HAP-1 (cell line): ENCODE data around the gene DCUN1D3.
A peak's percentile ranks its signal among the peaks of the same experiment; 100 is the strongest.

ENCODE experiments used
- DNase-seq, 2 experiments: peaks; one replicate each; pipeline ENCODE4 v3.0.0-alpha.2; 2016 to 2020; ENCODE audit warnings: low spot score in 2 of 2
- H3K27me3 ChIP-seq: fragments of 250-450 bp; sonication (Bioruptor Pico); 2 replicates; pipeline ENCODE4 v1.5.1; 2020; ENCODE audit warnings: low read depth, mild to moderate bottlenecking, moderate library complexity
- H3K36me3 ChIP-seq: fragments of 250-450 bp; sonication (Bioruptor Pico); replicated peaks from 2 replicates; pipeline ENCODE4 v1.5.1; 2020; ENCODE audit warnings: mild to moderate bottlenecking
- H3K4me1 ChIP-seq: fragments of 250-450 bp; sonication (Bioruptor Pico); 2 replicates; pipeline ENCODE4 v1.5.1; 2020; ENCODE audit warnings: mild to moderate bottlenecking
- H3K4me3 ChIP-seq: fragments of 250-450 bp; sonication (Bioruptor Pico); 2 replicates; pipeline ENCODE4 v1.5.1; 2020; ENCODE audit warnings: mild to moderate bottlenecking, moderate library complexity
- H3K9me3 ChIP-seq: fragments of 250-450 bp; sonication (Bioruptor Pico); 2 replicates; pipeline ENCODE4 v1.5.1; 2020; ENCODE audit warnings: mild to moderate bottlenecking, moderate library complexity
- in situ Hi-C: fragments of 300-500 bp; cut with MboI; formaldehyde crosslinking; loops from 3 replicates; pipeline ENCODE4 v1.14.3; 2020; ENCODE audit warnings: low sequenced_read_pairs, inconsistent platforms, mixed read lengths

DCUN1D3 gene

GRCh38 chr16:20906341-20907255 lies 6.4 kb upstream of the DCUN1D3 start:
- H3K9me3 ChIP-seq, result no peaks in the 10 kb centered on the region
- in situ Hi-C loops, result no loop called here
- no peak for DNase-seq
- no peaks in the 10 kb centered on the region for H3K27me3 ChIP-seq
- H3K4me1 ChIP-seq, result peaks cover 31% of the 10 kb centered on the region
- H3K4me3 ChIP-seq, result no peak overlapping the region
- H3K36me3 ChIP-seq, result no peaks in the 10 kb centered on the region

- no peaks in the 10 kb centered on the region for H3K9me3 ChIP-seq
- H3K27me3 ChIP-seq, result no peaks in the 10 kb centered on the region
- no peaks in the 10 kb centered on the region for H3K36me3 ChIP-seq
- H3K4me1 ChIP-seq, result peaks cover 34% of the 10 kb centered on the region
- DNase-seq, result no peak
- H3K4me3 ChIP-seq, result no peak overlapping the region
- in situ Hi-C loops, result no loop called here
Observed at GRCh38 chr16:20905576-20905975, 5.4 kb upstream of the DCUN1D3 start.

GRCh38 chr16:20904507-20905081 lies 4.4 kb upstream of the DCUN1D3 start:
- Histone ChIP-seq H3K27me3 (no peaks in the 10 kb centered on the region), H3K4me3 (no peak overlapping the region), H3K36me3 (no peaks in the 10 kb centered on the region), H3K9me3 (no peaks in the 10 kb centered on the region), H3K4me1 (peaks cover 34% of the 10 kb centered on the region)
- in situ Hi-C loops, result no loop called here
- peak; percentile 22 to 72 for DNase-seq

GRCh38 chr16:20903899-20904506 lies 3.8 kb upstream of the DCUN1D3 start:
- Histone ChIP-seq H3K4me3 (no peak overlapping the region), H3K36me3 (no peaks in the 10 kb centered on the region), H3K9me3 (no peaks in the 10 kb centered on the region), H3K27me3 (no peaks in the 10 kb centered on the region), H3K4me1 (peaks cover 34% of the 10 kb centered on the region)
- DNase-seq, result no peak
- in situ Hi-C loops, result no loop called here

- Histone ChIP-seq H3K36me3 (no peaks in the 10 kb centered on the region), H3K9me3 (no peaks in the 10 kb centered on the region), H3K4me3 (no peak overlapping the region), H3K4me1 (peaks cover 34% of the 10 kb centered on the region), H3K27me3 (no peaks in the 10 kb centered on the region)
- in situ Hi-C loops, result no loop called here
- DNase-seq, result no peak
Observed at GRCh38 chr16:20903116-20903898, 3.1 kb upstream of the DCUN1D3 start.

GRCh38 chr16:20902426-20902825 lies 2.3 kb upstream of the DCUN1D3 start:
- no peak overlapping the region for H3K4me3 ChIP-seq
- no peak for DNase-seq
- no peaks in the 10 kb centered on the region for H3K27me3 ChIP-seq
- H3K4me1 ChIP-seq, result peaks cover 34% of the 10 kb centered on the region
- in situ Hi-C loops, result no loop called here
- H3K36me3 ChIP-seq, result no peaks in the 10 kb centered on the region
- no peaks in the 10 kb centered on the region for H3K9me3 ChIP-seq

GRCh38 chr16:20901436-20902112 lies 1.4 kb upstream of the DCUN1D3 start:
- DNase-seq, result peak in 1 of 2 experiments; percentile 58
- H3K27me3 ChIP-seq, result no peaks in the 10 kb centered on the region
- H3K4me1 ChIP-seq, result peaks cover 35% of the 10 kb centered on the region
- peak overlapping the region; percentile 71 for H3K4me3 ChIP-seq
- H3K9me3 ChIP-seq, result no peaks in the 10 kb centered on the region
- in situ Hi-C loops, result no loop called here
- no peaks in the 10 kb centered on the region for H3K36me3 ChIP-seq

- no peaks in the 10 kb centered on the region for H3K27me3 ChIP-seq
- H3K4me1 ChIP-seq, result peaks cover 38% of the 10 kb centered on the region
- DNase-seq, result no peak
- in situ Hi-C loops, result no loop called here
- peak overlapping the region; percentile 71 for H3K4me3 ChIP-seq
- H3K9me3 ChIP-seq, result no peaks in the 10 kb centered on the region
- H3K36me3 ChIP-seq, result peaks cover 1% of the 10 kb centered on the region; the same call in 1 of the 2 replicates
Observed at GRCh38 chr16:20901068-20901435, 894 bp upstream of the DCUN1D3 start.

GRCh38 chr16:20899477-20900298 lies 470 bp downstream of the DCUN1D3 start:
- H3K4me1 ChIP-seq, result peaks cover 32% of the 10 kb centered on the region
- peak overlapping the region; percentile 71 for H3K4me3 ChIP-seq
- in situ Hi-C loops, result no loop called here
- H3K9me3 ChIP-seq, result no peaks in the 10 kb centered on the region
- DNase-seq, result no peak
- H3K27me3 ChIP-seq, result no peaks in the 10 kb centered on the region
- H3K36me3 ChIP-seq, result peaks cover 8% of the 10 kb centered on the region

GRCh38 chr16:20899071-20899470 lies 1.1 kb downstream of the DCUN1D3 start:
- in situ Hi-C loops, result no loop called here
- peaks cover 25% of the 10 kb centered on the region for H3K4me1 ChIP-seq
- DNase-seq, result no peak
- peaks cover 8% of the 10 kb centered on the region for H3K36me3 ChIP-seq
- H3K27me3 ChIP-seq, result no peaks in the 10 kb centered on the region
- H3K4me3 ChIP-seq, result peak overlapping the region; percentile 71
- H3K9me3 ChIP-seq, result no peaks in the 10 kb centered on the region

GRCh38 chr16:20897922-20898321 lies 2.2 kb downstream of the DCUN1D3 start:
- Histone ChIP-seq H3K27me3 (no peaks in the 10 kb centered on the region), H3K4me3 (no peak overlapping the region)
- in situ Hi-C loops, result no loop called here

GRCh38 chr16:20897253-20897897 lies 2.8 kb downstream of the DCUN1D3 start:
- Histone ChIP-seq H3K9me3 (no peaks in the 10 kb centered on the region), H3K4me1 (peaks cover 17% of the 10 kb centered on the region)
- no peak for DNase-seq

More at GRCh38 chr16:20897922-20898321, 2.2 kb downstream of the DCUN1D3 start:
- no peaks in the 10 kb centered on the region for H3K9me3 ChIP-seq
- DNase-seq, result no peak
- H3K36me3 ChIP-seq, result peaks cover 8% of the 10 kb centered on the region
- H3K4me1 ChIP-seq, result peaks cover 18% of the 10 kb centered on the region

More at GRCh38 chr16:20897253-20897897, 2.8 kb downstream of the DCUN1D3 start:
- in situ Hi-C loops, result no loop called here
- Histone ChIP-seq H3K36me3 (peaks cover 8% of the 10 kb centered on the region), H3K4me3 (no peak overlapping the region), H3K27me3 (no peaks in the 10 kb centered on the region)
